Stomach smooth muscle (tissue), 2 donors: ENCODE measurements around the gene EHBP1.

Experiments
- H3K27ac ChIP-seq: one replicate; pipeline ENCODE4 v1.7.0; 2013; ENCODE audit warnings: mild to moderate bottlenecking, low read length, inconsistent platforms
- H3K27me3 ChIP-seq, 2 donors: one replicate each; pipeline ENCODE4 v1.7.0; 2013; ENCODE audit warnings: low read length in 2 of 2; ENCODE audit not compliant: insufficient read depth in 2 of 2, control insufficient read depth in 1 of 2
- H3K36me3 ChIP-seq, 2 donors: one replicate each; pipeline ENCODE4 v1.7.0; 2013; ENCODE audit warnings: low read length in 2 of 2; ENCODE audit not compliant: control insufficient read depth in 2 of 2, insufficient read depth in 2 of 2
- H3K4me1 ChIP-seq: one replicate; pipeline ENCODE4 v1.7.0; 2013; ENCODE audit warnings: low read length; ENCODE audit not compliant: control insufficient read depth, insufficient read depth
- H3K4me3 ChIP-seq, 2 donors: one replicate each; pipeline ENCODE4 v1.7.0; 2013; ENCODE audit warnings: low read length in 2 of 2
- H3K9ac ChIP-seq, 2 donors: one replicate each; pipeline ENCODE4 v1.7.0; 2013; ENCODE audit warnings: low read length in 2 of 2, mild to moderate bottlenecking in 1 of 2
- H3K9me3 ChIP-seq, 2 donors: one replicate each; pipeline ENCODE4 v1.7.0; 2013; ENCODE audit warnings: low read length in 2 of 2; ENCODE audit not compliant: control insufficient read depth in 2 of 2
- donor health status: healthy.
- donor health status: Pancreatic carcinoma.

Gene EHBP1

DNA sequence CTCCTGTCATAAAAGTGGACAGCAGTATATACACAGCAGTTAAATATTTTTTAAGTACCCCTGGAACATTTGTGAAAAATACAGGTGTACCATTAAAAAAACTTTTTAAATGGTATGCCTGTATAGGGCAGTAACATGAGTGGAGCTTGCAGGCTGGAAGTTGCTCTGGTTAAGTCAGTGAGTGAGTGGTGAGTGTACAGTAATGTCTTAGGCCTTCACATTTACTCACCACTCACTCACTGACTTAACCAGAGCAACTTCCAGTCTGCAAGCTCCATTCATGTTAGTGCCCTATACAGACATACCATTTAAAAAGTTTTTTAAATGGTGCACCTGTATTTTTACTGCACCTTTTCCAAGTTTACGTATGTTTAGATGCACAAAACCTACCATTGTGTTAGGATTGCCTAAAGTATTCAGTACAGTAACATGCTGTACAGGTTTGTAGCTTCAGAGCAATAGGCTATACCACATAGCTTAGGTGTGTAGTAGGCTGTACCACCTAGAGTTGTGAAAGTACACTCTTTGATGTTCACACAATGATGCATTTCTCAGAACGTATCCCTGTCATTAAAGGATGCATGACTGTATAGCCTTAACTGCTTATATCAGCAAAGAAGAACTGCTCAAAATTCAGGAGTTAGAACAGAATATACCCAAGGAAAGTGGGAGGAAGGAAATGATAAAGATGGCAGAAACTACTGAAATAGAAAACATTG is 112.6 kb downstream of the EHBP1 start:
- Histone ChIP-seq H3K27ac (no peak overlapping the region), H3K27me3 (no peaks in the 10 kb centered on the region), H3K4me1 (no peaks in the 10 kb centered on the region), H3K9me3 (no peaks in the 10 kb centered on the region), H3K4me3 (no peak overlapping the region), H3K9ac (no peak overlapping the region), H3K36me3 (no peaks in the 10 kb centered on the region)

DNA sequence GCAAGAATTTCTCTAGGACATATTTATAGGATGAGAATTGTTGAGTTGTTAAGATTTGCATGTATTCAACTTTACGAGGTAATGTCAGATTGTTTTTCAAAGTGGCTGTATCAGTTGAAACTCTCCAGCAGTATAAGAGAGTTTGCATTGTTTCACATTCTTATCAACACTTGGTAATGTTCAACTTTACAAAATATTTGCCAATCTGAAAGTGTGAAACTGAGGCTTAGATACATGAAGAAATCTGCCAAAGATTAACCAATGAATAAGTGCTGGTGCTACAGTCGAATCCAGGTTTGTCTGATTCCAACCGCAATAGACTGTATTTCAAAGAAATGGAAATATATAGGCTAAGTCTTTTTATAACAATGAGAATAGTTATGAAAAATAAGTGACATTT is 117.0 kb downstream of the EHBP1 start:
- H3K4me1 ChIP-seq = no peaks in the 10 kb centered on the region
- no peaks in the 10 kb centered on the region for H3K27me3 ChIP-seq
- no peaks in the 10 kb centered on the region for H3K9me3 ChIP-seq
- H3K9ac ChIP-seq = no peak overlapping the region
- H3K27ac ChIP-seq = no peak overlapping the region
- no peak overlapping the region for H3K4me3 ChIP-seq
- peaks cover 0 to 11% of the 10 kb centered on the region in 2 donors for H3K36me3 ChIP-seq

DNA sequence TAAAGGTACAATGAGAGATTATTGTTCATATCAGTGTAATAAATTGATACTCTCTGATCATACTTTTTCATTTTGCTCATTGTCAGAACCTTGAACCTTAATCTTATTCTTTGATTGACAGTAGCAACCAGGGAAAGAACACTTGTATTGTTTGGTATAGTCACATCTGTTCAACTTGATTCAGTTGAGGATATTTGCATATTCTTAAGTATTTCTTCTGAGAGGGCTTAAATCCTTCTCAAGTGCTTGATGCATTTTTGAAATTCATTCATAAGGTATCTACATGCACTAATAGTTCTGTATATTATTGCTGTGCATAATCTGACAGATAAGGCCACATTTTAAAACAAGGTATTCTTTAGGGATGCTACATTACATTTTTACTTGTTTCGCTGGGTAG is 118.9 kb downstream of the EHBP1 start:
- Histone ChIP-seq H3K36me3 (peaks cover 0 to 11% of the 10 kb centered on the region in 2 donors), H3K27me3 (no peaks in the 10 kb centered on the region)

DNA sequence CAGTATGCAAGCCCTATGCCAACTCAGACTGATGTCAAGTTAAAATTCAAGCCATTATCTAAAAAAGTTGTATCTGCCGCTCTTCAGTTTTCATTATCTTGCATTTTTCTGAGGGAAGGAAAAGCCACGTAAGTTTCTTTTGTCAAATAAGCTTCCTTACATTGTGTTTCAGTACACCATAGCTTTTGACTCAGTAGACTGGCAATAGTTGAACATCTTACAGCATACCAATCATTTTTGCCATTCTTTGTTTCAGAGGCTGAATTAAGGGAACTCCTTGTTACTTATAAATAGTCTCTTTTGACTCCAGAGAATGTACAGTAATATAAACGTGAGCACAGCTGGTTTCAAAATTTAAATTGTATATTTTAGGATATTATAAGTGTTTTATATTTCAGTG is 120.6 kb downstream of the EHBP1 start:
- Histone ChIP-seq H3K9me3 (no peaks in the 10 kb centered on the region), H3K27me3 (no peaks in the 10 kb centered on the region), H3K27ac (no peak overlapping the region), H3K36me3 (peaks cover 0 to 11% of the 10 kb centered on the region in 2 donors), H3K4me1 (no peaks in the 10 kb centered on the region), H3K9ac (no peak overlapping the region), H3K4me3 (no peak overlapping the region)

More for the DNA sequence above, 118.9 kb downstream of the EHBP1 start:
- Histone ChIP-seq H3K27ac (no peak overlapping the region), H3K9ac (no peak overlapping the region), H3K9me3 (no peaks in the 10 kb centered on the region), H3K4me3 (no peak overlapping the region), H3K4me1 (no peaks in the 10 kb centered on the region)

GRCh38 chr2:62826953-62827675 is 121.6 kb downstream of the EHBP1 start:
- peaks cover 0 to 19% of the 10 kb centered on the region in 2 donors for H3K36me3 ChIP-seq
- H3K27me3 ChIP-seq = no peaks in the 10 kb centered on the region
- H3K4me1 ChIP-seq = no peaks in the 10 kb centered on the region
- no peak overlapping the region for H3K27ac ChIP-seq
- no peak overlapping the region for H3K9ac ChIP-seq
- H3K4me3 ChIP-seq = no peak overlapping the region
- H3K9me3 ChIP-seq = no peaks in the 10 kb centered on the region

- Histone ChIP-seq H3K9me3 (no peaks in the 10 kb centered on the region), H3K27me3 (no peaks in the 10 kb centered on the region), H3K4me1 (no peaks in the 10 kb centered on the region), H3K36me3 (peaks cover 9 to 22% of the 10 kb centered on the region in 2 donors), H3K4me3 (no peak overlapping the region), H3K9ac (no peak overlapping the region), H3K27ac (no peak overlapping the region)
These were observed 126.2 kb downstream of the EHBP1 start for GRCh38 chr2:62831729-62832128.

GRCh38 chr2:62844311-62845090 is 139.0 kb downstream of the EHBP1 start:
- Histone ChIP-seq H3K27me3 (no peaks in the 10 kb centered on the region), H3K27ac (no peak overlapping the region), H3K9ac (no peak overlapping the region), H3K9me3 (peaks cover 0 to 4% of the 10 kb centered on the region in 2 donors), H3K4me3 (no peak overlapping the region), H3K4me1 (no peaks in the 10 kb centered on the region), H3K36me3 (peaks cover 4 to 8% of the 10 kb centered on the region in 2 donors)

- H3K27me3 ChIP-seq = no peaks in the 10 kb centered on the region
- H3K9ac ChIP-seq = no peak overlapping the region
- H3K27ac ChIP-seq = no peak overlapping the region
- no peaks in the 10 kb centered on the region for H3K4me1 ChIP-seq
- peaks cover 4 to 8% of the 10 kb centered on the region in 2 donors for H3K36me3 ChIP-seq
- peaks cover 0 to 4% of the 10 kb centered on the region in 2 donors for H3K9me3 ChIP-seq
- no peak overlapping the region for H3K4me3 ChIP-seq
These were observed 139.7 kb downstream of the EHBP1 start for GRCh38 chr2:62845256-62845655.

DNA sequence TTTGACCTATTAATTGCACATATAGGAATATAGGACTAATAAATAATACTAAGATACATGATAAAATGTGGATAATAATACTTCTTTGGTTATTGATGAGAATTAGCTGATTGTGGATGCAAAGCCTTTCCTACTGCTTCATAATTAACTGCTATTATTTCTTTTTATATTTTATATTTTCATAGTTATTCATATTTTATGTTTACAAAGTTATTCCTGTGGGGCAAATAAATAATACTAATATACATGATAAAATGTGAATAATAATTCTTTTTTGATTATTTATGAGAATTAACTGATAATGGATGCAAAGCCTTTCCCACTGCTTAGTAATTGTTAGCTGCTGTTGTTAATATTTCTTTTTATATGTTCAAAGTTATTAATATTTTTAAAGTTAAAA is 146.7 kb downstream of the EHBP1 start:
- H3K4me1 ChIP-seq = peaks cover 5% of the 10 kb centered on the region
- H3K9ac ChIP-seq = no peak overlapping the region
- no peak overlapping the region for H3K4me3 ChIP-seq
- peaks cover 0 to 3% of the 10 kb centered on the region in 2 donors for H3K9me3 ChIP-seq
- peaks cover 7 to 19% of the 10 kb centered on the region in 2 donors for H3K36me3 ChIP-seq
- H3K27ac ChIP-seq = no peak overlapping the region
- no peaks in the 10 kb centered on the region for H3K27me3 ChIP-seq

GRCh38 chr2:62854600-62855514 is 149.3 kb downstream of the EHBP1 start:
- Histone ChIP-seq H3K27ac (no peak overlapping the region), H3K9me3 (peaks cover 0 to 3% of the 10 kb centered on the region in 2 donors), H3K4me1 (peaks cover 5% of the 10 kb centered on the region), H3K36me3 (peaks cover 7 to 15% of the 10 kb centered on the region in 2 donors), H3K27me3 (no peaks in the 10 kb centered on the region), H3K4me3 (no peak overlapping the region), H3K9ac (no peak overlapping the region)
